Esophagus muscularis mucosa (tissue), 4 donors: Measurements from ENCODE around the gene ATP5F1D. TPM values are rescaled to one million over a fixed set of nuclear protein-coding genes. Genes with fewer than 3 reads are reported as not detected.

Source experiments
- DNase-seq: peaks from one replicate; pipeline ENCODE4 v3.0.0-alpha.2; 2017; ENCODE audit errors: extremely low spot score
- H3K27ac ChIP-seq, 4 donors: fragments of 200-600 bp; sonication (generic); replicated peaks in 1 of 4; 1 replicate in 3 of 4; 2 replicates in 1 of 4; pipeline ENCODE4 v1.5.1; 2016 to 2019; ENCODE audit warnings: mild to moderate bottlenecking in 1 of 4
- H3K27me3 ChIP-seq, 4 donors: fragments of 200-600 bp; sonication (generic); one replicate each; pipeline versions ENCODE4 v1.5.1 to v1.6.0; 2016 to 2019
- H3K36me3 ChIP-seq, 4 donors: fragments of 200-600 bp; sonication (generic); one replicate each; pipeline ENCODE4 v1.5.1; 2016 to 2019
- H3K4me1 ChIP-seq, 4 donors: fragments of 200-600 bp; sonication (generic); one replicate each; pipeline ENCODE4 v1.5.1; 2016 to 2019
- H3K4me3 ChIP-seq, 4 donors: fragments of 200-600 bp; sonication (generic); 1 replicate in 2 of 4; 2 replicates in 2 of 4; pipeline ENCODE4 v1.5.1; 2016 to 2019; ENCODE audit warnings: mild to moderate bottlenecking in 4 of 4, moderate library complexity in 1 of 4
- H3K9me3 ChIP-seq, 4 donors: fragments of 200-600 bp; sonication (generic); 1 replicate in 3 of 4; 2 replicates in 1 of 4; pipeline ENCODE4 v1.5.1; 2016 to 2019
- EP300 ChIP-seq: sonication (generic); formaldehyde crosslinking; IDR thresholded peaks from one replicate; pipeline ENCODE4 v1.6.1; 2017; ENCODE audit warnings: antibody characterized with exemption
- POLR2A ChIP-seq: fragments of 450-650 bp; IDR thresholded peaks from one replicate; pipeline ENCODE4 v1.6.1; 2017; ENCODE audit warnings: antibody characterized with exemption, moderate library complexity, mild to moderate bottlenecking, low read depth
- POLR2AphosphoS5 ChIP-seq, 2 donors: sonication (generic); formaldehyde crosslinking; IDR thresholded peaks; one replicate each; pipeline ENCODE4 v1.6.1; 2017; ENCODE audit warnings: antibody characterized with exemption in 2 of 2
- WGBS: methylation state at CpG from one replicate; pipeline ENCODE4 v1.1.5; 2018; 5-methylcytosine and 5-hydroxymethylcytosine counted together
- intact Hi-C: fragments of 100-400 bp; cut with DNase I; formaldehyde crosslinking; loops from one replicate; pipeline ENCODE4 v1.15.1; 2023
- total RNA-seq, 4 donors: library from RNA; depleted of rRNA; stranded (reverse); fragments of >200 nt; gene quantifications; one replicate each; pipeline versions ENCODE4 v1.1.0 to v1.2.1, GENCODE V29; 2016
- TF ChIP-seq, protein P1 (sequence below), 3 experiments: fragments of 200-600 bp in 2 of 3; fragments of 450-650 bp in 1 of 3; sonication (generic) in 2 of 3; IDR thresholded peaks; one replicate each; pipeline ENCODE4 v1.5.1; 2017 to 2019; ENCODE audit warnings: antibody characterized with exemption in 3 of 3, mild to moderate bottlenecking in 2 of 3, moderate library complexity in 1 of 3

Gene ATP5F1D
- total RNA-seq, 4 donors from 2014 or later, result 77.5 to 140 (median 109) TPM

DNA sequence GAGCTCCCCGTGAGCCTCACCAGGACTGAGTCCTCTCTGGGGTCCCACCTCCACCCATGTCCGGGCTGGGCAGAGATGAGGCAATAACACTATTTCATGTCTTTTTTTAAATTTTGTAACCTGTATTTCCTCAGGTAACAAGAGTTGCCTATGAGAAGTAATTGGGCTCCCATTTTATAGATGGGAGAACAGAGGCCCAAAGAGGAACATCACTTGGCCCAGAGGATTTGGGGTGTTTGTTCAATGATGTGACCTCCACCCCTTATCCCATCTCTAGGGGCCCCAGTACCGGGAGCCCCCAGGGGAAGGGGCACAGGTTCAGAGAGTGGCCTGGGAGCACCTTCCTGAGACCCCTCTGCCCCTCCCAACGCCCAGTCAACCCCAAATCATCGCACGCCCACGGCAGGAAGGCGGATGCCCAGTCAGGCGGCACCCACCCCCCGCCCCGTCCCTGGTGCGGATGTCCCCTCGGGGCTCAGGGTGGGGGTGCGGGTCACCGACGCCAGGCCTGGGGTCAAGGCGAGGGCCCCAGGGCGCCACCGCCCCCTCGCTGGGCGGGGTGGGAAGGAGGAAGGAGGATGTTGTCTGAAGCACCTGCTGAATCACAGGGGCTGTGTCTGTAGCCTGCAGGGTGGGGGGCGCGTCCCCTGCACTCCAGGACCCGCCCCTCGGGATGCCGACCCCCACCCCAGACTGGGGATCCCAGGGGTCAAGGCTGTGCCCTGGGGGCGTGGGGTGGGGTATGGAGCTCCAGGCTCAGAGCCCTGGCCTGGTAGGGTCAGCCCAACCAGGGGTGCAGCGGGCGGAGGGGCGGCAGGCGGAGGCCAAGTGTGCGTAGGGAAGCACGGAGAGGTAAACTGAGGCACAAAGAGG, 18.6 kb downstream of the ATP5F1D start:
- H3K27me3 ChIP-seq, result peaks cover 0 to 3% (median 0%) of the 10 kb centered on the region in 4 donors
- H3K4me3 ChIP-seq, result peak overlapping the region; percentile 65 to 80 (median 72)
- intact Hi-C loops, result no loop called here
- H3K9me3 ChIP-seq, result no peaks in the 10 kb centered on the region
- H3K36me3 ChIP-seq, result peaks cover 20 to 33% (median 32%) of the 10 kb centered on the region in 4 donors
- WGBS, result 40% methylated on average over 3 of the region's 33 CpGs
- TF ChIP-seq POLR2A (no peak), POLR2AphosphoS5 (IDR thresholded peaks at IDR 0.05) (no peak), EP300 (no peak)
- TF ChIP-seq, protein P1, sequence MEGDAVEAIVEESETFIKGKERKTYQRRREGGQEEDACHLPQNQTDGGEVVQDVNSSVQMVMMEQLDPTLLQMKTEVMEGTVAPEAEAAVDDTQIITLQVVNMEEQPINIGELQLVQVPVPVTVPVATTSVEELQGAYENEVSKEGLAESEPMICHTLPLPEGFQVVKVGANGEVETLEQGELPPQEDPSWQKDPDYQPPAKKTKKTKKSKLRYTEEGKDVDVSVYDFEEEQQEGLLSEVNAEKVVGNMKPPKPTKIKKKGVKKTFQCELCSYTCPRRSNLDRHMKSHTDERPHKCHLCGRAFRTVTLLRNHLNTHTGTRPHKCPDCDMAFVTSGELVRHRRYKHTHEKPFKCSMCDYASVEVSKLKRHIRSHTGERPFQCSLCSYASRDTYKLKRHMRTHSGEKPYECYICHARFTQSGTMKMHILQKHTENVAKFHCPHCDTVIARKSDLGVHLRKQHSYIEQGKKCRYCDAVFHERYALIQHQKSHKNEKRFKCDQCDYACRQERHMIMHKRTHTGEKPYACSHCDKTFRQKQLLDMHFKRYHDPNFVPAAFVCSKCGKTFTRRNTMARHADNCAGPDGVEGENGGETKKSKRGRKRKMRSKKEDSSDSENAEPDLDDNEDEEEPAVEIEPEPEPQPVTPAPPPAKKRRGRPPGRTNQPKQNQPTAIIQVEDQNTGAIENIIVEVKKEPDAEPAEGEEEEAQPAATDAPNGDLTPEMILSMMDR (IDR thresholded peaks at IDR 0.05), result no peak
- H3K4me1 ChIP-seq, result peaks cover 81 to 90% (median 85%) of the 10 kb centered on the region in 4 donors
- H3K27ac ChIP-seq, result peak overlapping the region; percentile 99 to 100 (median 100)
- DNase-seq, result no peak

DNA sequence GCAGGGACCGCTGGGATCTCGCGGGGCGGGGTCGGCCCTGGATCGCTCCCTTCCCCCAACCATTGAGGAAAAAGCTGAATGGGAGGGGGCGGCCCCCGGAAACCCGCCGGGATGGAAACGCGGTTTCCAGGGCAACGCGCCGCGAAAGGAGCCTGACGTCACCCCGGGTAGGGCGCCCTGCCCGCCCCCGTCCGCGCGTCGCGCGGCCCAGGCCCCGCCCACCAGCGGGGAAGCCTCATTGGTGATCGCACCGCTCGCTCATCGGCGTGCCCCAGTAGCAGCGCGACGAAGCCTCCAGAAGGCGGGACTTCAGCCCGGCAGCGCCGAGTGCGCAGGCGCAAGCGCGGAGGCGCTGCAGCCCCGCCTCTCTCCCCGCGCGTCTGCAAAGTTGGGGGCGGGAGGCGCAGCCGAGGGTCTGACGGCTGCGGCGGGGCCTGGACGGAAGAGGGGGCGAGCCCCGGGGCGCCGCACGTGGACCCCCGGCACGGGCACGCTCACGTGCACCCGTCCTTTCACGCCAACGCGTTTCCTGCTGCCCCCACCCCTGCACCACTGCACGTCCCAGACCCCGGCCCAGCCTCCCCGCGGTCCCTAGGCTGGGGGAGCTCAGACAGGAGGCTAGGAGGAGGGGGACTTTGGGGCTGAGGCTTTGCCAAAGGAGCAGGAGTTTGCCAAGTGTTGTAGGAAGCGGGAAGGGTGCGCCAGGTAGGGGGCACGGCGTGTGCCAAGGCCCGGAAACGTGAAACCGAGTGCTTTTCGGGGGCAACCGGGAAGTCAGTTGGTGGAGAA, 19.4 kb downstream of the ATP5F1D start:
- peak; percentile 99 for DNase-seq
- peaks cover 81 to 90% (median 85%) of the 10 kb centered on the region in 4 donors for H3K4me1 ChIP-seq
- intact Hi-C loops, result no loop called here
- H3K27me3 ChIP-seq, result peaks cover 0 to 3% (median 0%) of the 10 kb centered on the region in 4 donors
- peak overlapping the region; percentile 65 to 80 (median 72) for H3K4me3 ChIP-seq
- no peaks in the 10 kb centered on the region for H3K9me3 ChIP-seq
- H3K36me3 ChIP-seq, result peaks cover 11 to 25% (median 24%) of the 10 kb centered on the region in 4 donors
- TF ChIP-seq, protein P1 (IDR thresholded peaks at IDR 0.05), result peak in 1 of 3 experiments; percentile 24
- TF ChIP-seq POLR2AphosphoS5 (IDR thresholded peaks at IDR 0.05), result peak; percentile 76 to 85
- TF ChIP-seq EP300, result no peak
- TF ChIP-seq POLR2A, result peak; percentile 47
- WGBS, result 2% methylated on average over 41 of the region's 83 CpGs
- H3K27ac ChIP-seq, result peak overlapping the region; percentile 99 to 100 (median 100)

DNA sequence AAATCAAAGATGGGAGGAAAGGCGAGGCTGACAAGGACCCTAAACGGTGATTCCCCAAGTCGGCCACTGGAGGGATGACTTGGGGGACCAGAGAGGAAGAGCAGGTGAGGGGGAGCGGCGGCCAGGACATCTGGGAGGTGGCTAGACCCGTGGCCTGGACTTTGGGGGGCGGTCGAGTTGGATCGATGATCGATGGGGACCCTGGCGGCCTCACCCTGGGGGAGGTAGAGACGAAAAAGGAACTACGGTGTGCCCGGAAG, 19.9 kb downstream of the ATP5F1D start:
- no peak for DNase-seq
- Histone ChIP-seq H3K27ac (peak overlapping the region; percentile 99 to 100 (median 100)), H3K36me3 (peaks cover 6 to 20% (median 19%) of the 10 kb centered on the region in 4 donors), H3K4me1 (peaks cover 81 to 90% (median 85%) of the 10 kb centered on the region in 4 donors), H3K27me3 (peaks cover 0 to 3% (median 0%) of the 10 kb centered on the region in 4 donors), H3K4me3 (peak overlapping the region; percentile 65 to 80 (median 72)), H3K9me3 (no peaks in the 10 kb centered on the region)
- TF ChIP-seq, protein P1 (IDR thresholded peaks at IDR 0.05), result peak in 1 of 3 experiments; percentile 13
- no peak for TF ChIP-seq EP300
- WGBS, result 17% methylated on average over 14 of the region's 14 CpGs
- intact Hi-C loops, result no loop called here

DNA sequence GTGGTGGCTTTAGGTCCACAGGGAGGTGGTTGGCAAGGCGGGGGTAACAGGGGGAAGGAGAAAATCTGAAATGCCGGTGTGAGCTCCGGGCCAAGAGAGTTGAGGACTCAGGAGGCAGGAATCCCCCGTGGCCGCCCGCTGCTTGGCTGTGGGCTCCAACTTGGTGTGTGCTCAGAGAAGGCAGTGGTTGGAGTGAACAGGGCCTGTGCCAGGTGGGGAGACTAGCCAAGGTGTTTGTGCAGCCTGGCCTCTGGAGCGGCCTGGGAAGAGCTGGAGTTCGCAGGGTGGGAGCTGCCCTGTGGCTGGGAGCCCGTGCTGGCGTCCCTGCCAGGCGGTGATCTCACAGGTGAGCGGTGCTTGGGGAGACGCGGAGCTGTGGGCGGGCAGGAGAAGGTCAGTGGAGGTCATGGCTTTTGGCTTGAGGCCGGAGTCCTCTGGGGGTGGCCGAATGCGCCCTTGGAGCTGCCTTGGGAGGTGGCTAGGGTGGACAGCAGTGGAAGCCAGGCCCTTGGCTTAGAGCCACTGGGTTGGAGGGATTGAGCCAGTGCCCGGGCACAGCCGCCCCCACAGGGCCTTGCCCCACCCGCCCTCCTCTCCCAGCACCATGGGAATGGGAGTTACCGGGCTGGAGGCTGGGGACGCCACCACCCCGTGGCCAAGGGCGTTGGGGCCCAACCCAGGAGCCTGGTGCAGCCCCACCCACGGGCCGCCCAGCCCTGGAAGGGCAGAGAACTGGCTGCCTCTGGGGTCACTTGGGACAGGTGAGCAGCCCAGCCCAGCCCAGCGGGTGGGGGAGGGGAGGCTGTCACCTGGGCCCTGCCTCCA, 20.5 kb downstream of the ATP5F1D start:
- no peak for TF ChIP-seq EP300
- TF ChIP-seq, protein P1 (IDR thresholded peaks at IDR 0.05), result no peak
- TF ChIP-seq POLR2AphosphoS5 (IDR thresholded peaks at IDR 0.05), result peak; percentile 63 to 73
- no peak for TF ChIP-seq POLR2A
- H3K36me3 ChIP-seq, result peaks cover under 1 to 14% (median 13%) of the 10 kb centered on the region in 4 donors
- no peaks in the 10 kb centered on the region for H3K9me3 ChIP-seq
- DNase-seq, result no peak
- peaks cover 80 to 90% (median 84%) of the 10 kb centered on the region in 4 donors for H3K4me1 ChIP-seq
- peaks cover 0 to 3% (median 0%) of the 10 kb centered on the region in 4 donors for H3K27me3 ChIP-seq
- peak overlapping the region; percentile 99 to 100 (median 100) for H3K27ac ChIP-seq
- intact Hi-C loops, result no loop called here
- peak overlapping the region; percentile 65 to 80 (median 72) for H3K4me3 ChIP-seq
- 17% methylated on average over 15 of the region's 28 CpGs for WGBS
